ENCODE data around the gene VMP1. TPM values are rescaled to one million over a fixed set of nuclear protein-coding genes. Genes with fewer than 3 reads are reported as not detected.
"Not testable (repeated sequence)": the region's sequence is repeated elsewhere in the genome, so short reads cannot be mapped to it uniquely, and the experiment has no call there.

The VMP1 gene
- total RNA-seq, 1 experiment from 2014 or later: 46.5 TPM

- no peaks in the 10 kb centered on the region for H3K27me3 ChIP-seq
- no peaks in the 10 kb centered on the region for H3K9me3 ChIP-seq (replicated peaks)
- H3K36me3 ChIP-seq: peaks cover 5% of the 10 kb centered on the region; the same call in 1 of the 2 replicates
- peak overlapping the region; percentile 46 for H3K4me3 ChIP-seq
- DNase-seq: peak; percentile 48 to 62
- H3K4me1 ChIP-seq: no peaks in the 10 kb centered on the region
- peak overlapping the region; percentile 63 for H3K27ac ChIP-seq
Observed at GRCh38 chr17:59837308-59838051, 130.0 kb downstream of the VMP1 start.

- Histone ChIP-seq H3K4me1 (no peaks in the 10 kb centered on the region), H3K9me3 (replicated peaks) (no peaks in the 10 kb centered on the region), H3K36me3 (peaks cover 5% of the 10 kb centered on the region; the same call in 1 of the 2 replicates), H3K27me3 (no peaks in the 10 kb centered on the region), H3K4me3 (peak overlapping the region; percentile 46), H3K27ac (peak overlapping the region; percentile 63)
- no peak for DNase-seq
Observed at GRCh38 chr17:59838052-59838916, 130.8 kb downstream of the VMP1 start.

GRCh38 chr17:59839651-59840328 is 132.3 kb downstream of the VMP1 start:
- DNase-seq: no peak
- Histone ChIP-seq H3K27me3 (no peaks in the 10 kb centered on the region), H3K36me3 (peaks cover 5% of the 10 kb centered on the region; the same call in 1 of the 2 replicates), H3K27ac (no peak overlapping the region), H3K4me3 (peak overlapping the region; percentile 46), H3K9me3 (replicated peaks) (no peaks in the 10 kb centered on the region), H3K4me1 (peaks cover under 1% of the 10 kb centered on the region)

- no peaks in the 10 kb centered on the region for H3K27me3 ChIP-seq
- DNase-seq: no peak
- no peak overlapping the region for H3K4me3 ChIP-seq
- peaks cover 8% of the 10 kb centered on the region for H3K4me1 ChIP-seq
- H3K36me3 ChIP-seq: peaks cover 5% of the 10 kb centered on the region; the same call in 1 of the 2 replicates
- H3K27ac ChIP-seq: no peak overlapping the region
- no peaks in the 10 kb centered on the region for H3K9me3 ChIP-seq (replicated peaks)
Observed at GRCh38 chr17:59840329-59841090, 133.1 kb downstream of the VMP1 start.

- H3K4me3 ChIP-seq; H3K27me3 ChIP-seq; H3K9me3 ChIP-seq (replicated peaks); DNase-seq; H3K27ac ChIP-seq; H3K36me3 ChIP-seq: not testable (repeated sequence)
- H3K4me1 ChIP-seq: peaks cover 15% of the 10 kb centered on the region
Observed at GRCh38 chr17:59841091-59841881, 133.8 kb downstream of the VMP1 start.

GRCh38 chr17:59841882-59842263 is 134.4 kb downstream of the VMP1 start:
- H3K36me3 ChIP-seq, H3K27ac ChIP-seq: not testable (repeated sequence)
- H3K4me1 ChIP-seq: peaks cover 21% of the 10 kb centered on the region

GRCh38 chr17:59842901-59843652 is 135.6 kb downstream of the VMP1 start:
- no peak for DNase-seq
- Histone ChIP-seq H3K27me3 (no peaks in the 10 kb centered on the region), H3K9me3 (replicated peaks) (no peaks in the 10 kb centered on the region), H3K4me3 (no peak overlapping the region), H3K36me3 (peaks cover 5% of the 10 kb centered on the region; the same call in 1 of the 2 replicates), H3K4me1 (peaks cover 21% of the 10 kb centered on the region), H3K27ac (no peak overlapping the region)

More at GRCh38 chr17:59841882-59842263, 134.4 kb downstream of the VMP1 start:
- not testable (repeated sequence) for DNase-seq; H3K9me3 ChIP-seq (replicated peaks); H3K27me3 ChIP-seq; H3K4me3 ChIP-seq

- no peaks in the 10 kb centered on the region for H3K27me3 ChIP-seq
- peaks cover 21% of the 10 kb centered on the region for H3K4me1 ChIP-seq
- H3K36me3 ChIP-seq: peaks cover 3% of the 10 kb centered on the region; the same call in 1 of the 2 replicates
- DNase-seq: no peak
- no peaks in the 10 kb centered on the region for H3K9me3 ChIP-seq (replicated peaks)
- peak overlapping the region; percentile 37 for H3K27ac ChIP-seq
- H3K4me3 ChIP-seq: no peak overlapping the region
Observed at GRCh38 chr17:59844884-59845594, 137.6 kb downstream of the VMP1 start.

GRCh38 chr17:59845595-59846393 is 138.3 kb downstream of the VMP1 start:
- peaks cover 21% of the 10 kb centered on the region for H3K4me1 ChIP-seq
- H3K4me3 ChIP-seq: no peak overlapping the region
- H3K36me3 ChIP-seq: peaks cover 3% of the 10 kb centered on the region; the same call in 1 of the 2 replicates
- H3K27me3 ChIP-seq: no peaks in the 10 kb centered on the region
- peak overlapping the region; percentile 37 for H3K27ac ChIP-seq
- H3K9me3 ChIP-seq (replicated peaks): no peaks in the 10 kb centered on the region
- DNase-seq: peak; percentile 51 to 75

GRCh38 chr17:59846394-59847165 is 139.1 kb downstream of the VMP1 start:
- Histone ChIP-seq H3K4me1 (peaks cover 21% of the 10 kb centered on the region), H3K36me3 (peaks cover 3% of the 10 kb centered on the region; the same call in 1 of the 2 replicates), H3K27ac (peak overlapping the region; percentile 37), H3K27me3 (no peaks in the 10 kb centered on the region), H3K9me3 (replicated peaks) (no peaks in the 10 kb centered on the region), H3K4me3 (no peak overlapping the region)
- DNase-seq: peak; percentile 17 to 49

- no peak for DNase-seq
- H3K4me3 ChIP-seq: no peak overlapping the region
- no peaks in the 10 kb centered on the region for H3K27me3 ChIP-seq
- no peak overlapping the region for H3K27ac ChIP-seq
- peaks cover 21% of the 10 kb centered on the region for H3K4me1 ChIP-seq
- H3K9me3 ChIP-seq (replicated peaks): no peaks in the 10 kb centered on the region
- H3K36me3 ChIP-seq: no peaks in the 10 kb centered on the region
Observed at GRCh38 chr17:59848385-59848668, 140.9 kb downstream of the VMP1 start.
